UCSD-AML1 (cell line): ENCODE measurements around the gene DNAJC15.
"Not testable (repeated sequence)": the region's sequence is repeated elsewhere in the genome, so short reads cannot be mapped to it uniquely, and the experiment has no call there.

Source experiments
- DNase-seq: peaks from one replicate; lab custom pipeline; 2025; ENCODE audit not compliant: unreplicated experiment; lab: John Stamatoyannopoulos, UW

Gene DNAJC15

DNA sequence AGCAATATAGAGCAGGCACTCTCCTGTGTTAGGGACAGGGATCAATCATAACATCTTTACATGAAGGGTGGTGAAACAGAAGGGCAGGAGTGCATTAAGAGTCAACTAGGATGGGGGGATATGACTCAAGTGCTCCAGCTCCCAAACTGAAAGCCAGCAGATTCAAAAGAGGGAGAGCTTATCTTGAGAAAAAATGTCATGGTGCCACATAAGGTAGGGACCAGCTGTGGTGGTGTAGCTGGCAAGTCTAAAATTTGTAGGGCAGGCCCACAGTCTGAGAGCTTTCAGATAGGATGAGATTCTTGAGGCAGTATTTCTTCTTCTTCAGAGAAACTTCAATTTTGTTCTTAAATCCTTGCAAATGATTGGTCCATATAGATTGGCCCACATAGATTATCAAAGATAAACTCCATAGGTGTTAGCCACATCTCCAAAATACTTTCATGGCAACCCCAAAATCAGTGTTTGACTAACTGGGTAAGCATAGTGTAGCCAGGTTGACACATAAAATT is 19.1 kb downstream of the DNAJC15 start:
- no peak for DNase-seq

DNA sequence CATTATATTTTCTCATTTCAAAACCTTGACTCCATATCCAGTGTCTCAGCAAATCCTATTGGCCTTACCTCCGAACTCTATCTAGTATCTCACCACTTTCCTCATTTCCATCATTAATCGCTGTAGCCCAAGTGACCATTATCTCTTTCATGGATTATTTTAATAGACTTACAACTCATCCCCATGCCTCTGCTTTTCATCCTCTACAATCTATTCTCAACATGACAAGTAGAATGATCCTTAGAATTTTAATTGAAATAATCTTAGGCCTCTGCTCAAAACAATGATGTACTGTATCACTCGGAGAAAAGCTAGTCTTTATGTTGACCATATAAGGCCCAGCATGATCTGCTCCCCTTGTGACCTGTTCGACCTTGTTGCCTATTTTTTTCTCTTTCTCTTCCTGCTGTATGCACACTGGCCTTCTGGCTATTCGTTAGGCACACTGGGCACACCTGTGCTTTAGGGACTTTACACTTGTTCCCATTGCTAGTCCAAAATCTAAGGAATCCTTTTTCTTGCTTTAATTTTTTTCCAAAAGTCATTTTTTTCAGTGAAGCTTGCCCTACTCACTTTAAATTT is 21.4 kb downstream of the DNAJC15 start:
- DNase-seq: no peak

- DNase-seq: not testable (repeated sequence)
Measured at GRCh38 chr13:43045302-43045773, 22.0 kb downstream of the DNAJC15 start.

DNA sequence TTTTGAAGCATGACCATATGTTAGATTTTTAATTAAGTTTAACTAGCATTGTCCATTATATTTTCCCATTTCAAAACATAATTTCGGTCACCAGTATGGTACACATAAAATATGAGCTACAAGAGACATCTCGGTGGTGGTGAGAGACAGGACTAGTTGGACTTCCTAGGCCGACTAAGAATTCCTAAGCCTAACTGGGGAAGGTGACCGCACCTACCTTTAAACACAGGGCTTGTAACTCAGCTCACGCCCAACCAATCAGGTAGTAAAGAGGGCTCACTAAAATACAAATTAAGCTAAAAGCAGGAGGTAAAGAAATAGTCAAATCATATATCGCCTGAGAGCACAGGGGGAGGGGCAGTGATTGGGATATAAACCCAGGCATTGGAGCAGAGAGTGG is 22.9 kb downstream of the DNAJC15 start:
- DNase-seq: no peak

DNA sequence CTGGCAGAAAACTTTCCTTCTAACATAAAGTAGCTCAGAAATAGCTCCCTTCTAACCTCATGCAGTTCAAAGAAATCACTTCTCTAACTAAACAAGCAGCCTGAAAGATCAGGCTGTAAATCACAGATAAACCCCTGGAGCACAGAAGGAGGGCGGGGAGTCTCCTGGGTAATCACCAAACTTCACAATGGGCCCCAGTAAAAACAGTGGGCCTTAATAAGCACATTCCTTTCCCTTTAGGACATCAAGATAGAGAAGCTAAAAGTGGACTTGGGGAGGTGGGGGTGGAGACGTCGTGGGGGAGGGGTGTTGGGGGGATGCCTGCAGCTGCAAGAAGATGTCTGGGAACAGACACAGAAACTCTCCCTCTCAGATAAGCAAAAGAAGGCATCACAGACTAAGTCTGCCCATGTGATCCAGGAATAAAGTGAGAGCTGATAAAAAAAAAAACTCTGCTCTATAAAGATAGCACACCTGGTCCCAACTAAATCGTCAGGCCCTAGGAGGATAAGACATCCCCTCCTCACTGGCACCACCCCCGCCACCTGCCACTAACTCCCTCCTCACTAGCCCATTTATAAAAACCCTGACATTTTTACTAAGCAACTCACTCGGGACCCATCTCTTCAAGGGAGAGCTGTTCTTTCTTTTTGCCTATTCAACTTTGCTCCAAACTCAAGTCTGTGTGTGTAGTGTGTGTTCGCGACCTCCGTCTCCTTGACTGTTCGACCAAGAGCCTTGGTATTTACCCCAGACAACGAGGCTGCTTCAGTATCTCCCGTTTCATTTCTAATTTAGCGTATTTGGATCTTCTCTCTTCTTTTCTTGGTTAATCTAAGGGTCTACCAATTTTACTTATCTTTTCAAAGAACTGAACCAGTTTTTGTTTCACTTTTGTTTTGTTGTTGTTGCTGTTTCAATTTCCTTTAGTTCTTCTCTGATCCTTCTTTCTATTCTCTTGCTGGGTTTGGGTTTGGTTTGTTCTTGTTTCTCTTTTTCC is 31.7 kb downstream of the DNAJC15 start:
- DNase-seq: no peak

DNA sequence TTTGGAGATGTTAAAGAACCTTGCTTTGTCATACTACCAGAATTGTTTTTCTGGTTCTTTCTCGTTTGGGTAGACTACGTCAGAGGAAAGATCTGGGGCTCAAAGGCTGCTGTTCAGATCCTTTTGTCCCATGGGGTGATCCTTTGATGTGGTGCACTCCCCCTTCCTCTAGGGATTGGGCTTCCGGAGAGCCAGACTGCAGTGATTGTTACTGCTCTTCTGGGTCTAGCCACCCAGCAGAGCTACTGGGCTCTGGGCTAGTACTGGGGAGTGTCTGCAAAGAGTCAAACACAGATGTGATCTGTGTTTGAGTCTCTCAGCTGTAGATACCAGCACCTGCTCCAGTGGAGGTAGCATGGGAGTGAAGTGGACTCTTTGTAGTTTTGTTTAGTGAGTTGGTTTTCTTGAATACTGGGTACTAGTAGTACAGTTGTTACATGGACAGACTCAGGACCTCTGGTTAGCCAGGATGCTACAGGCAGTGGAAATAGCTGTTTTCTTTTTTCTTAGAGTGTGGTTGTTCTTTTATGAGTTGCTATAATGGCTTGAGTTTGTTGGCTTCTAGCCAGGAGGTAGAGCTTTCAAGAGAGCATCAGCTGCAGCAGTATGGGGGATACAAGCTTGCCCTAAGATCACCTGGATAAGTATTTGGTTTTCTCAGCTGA is 34.4 kb downstream of the DNAJC15 start:
- DNase-seq: no peak

- DNase-seq: no peak
Measured at GRCh38 chr13:43058318-43058674, 34.9 kb downstream of the DNAJC15 start.

GRCh38 chr13:43058831-43059230 is 35.4 kb downstream of the DNAJC15 start:
- no peak for DNase-seq

DNA sequence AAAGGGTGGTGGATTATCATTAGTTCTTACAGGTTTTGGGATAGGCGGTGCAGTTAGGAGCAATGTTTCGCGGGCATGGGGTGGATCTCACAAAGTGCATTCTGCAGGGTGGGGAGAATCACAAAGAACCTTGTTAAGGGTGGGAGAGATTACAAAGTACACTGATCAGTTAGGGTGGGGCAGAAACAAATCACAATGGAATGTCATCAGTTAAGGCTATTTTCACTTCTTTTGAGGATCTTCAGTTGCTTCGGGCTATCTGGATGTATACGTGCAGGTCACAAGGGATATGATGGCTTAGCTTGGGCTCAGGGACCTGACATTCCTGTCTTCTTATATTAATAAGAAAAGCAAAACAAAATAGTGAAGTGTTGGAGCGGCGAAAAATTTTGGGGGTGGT is 36.4 kb downstream of the DNAJC15 start:
- not testable (repeated sequence) for DNase-seq

DNA sequence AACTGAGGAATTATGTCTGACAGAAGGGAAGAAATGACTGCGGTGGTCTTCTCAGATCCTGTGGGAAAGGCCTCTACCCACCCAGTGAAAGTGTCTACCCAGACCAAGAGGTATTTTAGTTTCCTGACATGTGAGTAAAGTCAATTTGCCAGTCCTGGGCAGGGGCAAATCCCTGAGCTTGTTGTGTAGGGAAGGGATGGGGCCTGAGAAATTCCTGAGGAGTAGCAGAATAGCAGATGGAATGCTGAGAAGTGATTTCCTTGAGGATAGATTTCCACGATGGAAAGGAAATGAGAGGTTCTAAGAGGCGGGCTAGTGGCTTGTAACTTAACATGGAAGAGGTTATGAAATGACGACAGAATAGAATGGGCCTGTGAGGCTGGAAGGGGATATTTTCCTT is 37.4 kb downstream of the DNAJC15 start:
- DNase-seq: not testable (repeated sequence)

GRCh38 chr13:43061496-43062280 is 38.3 kb downstream of the DNAJC15 start:
- DNase-seq: no peak

DNA sequence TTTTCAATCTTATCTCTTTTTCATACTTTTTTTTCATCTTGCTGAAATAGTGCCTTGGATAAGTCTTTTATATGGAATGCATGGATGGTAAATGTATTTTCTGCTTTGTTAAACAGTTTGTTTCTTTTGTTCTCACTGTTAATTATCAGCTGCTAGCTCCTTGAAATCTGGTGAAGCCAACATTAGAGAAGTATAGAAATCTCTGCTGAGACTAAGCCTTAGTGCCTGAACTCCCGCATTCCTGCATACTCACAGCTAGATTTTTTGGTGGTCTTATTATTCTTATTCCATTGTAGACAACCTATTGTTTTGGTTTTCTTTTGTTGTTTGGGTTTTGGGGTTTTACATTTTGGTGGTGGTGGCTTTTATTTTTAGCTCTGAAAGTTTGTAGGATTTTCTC is 48.4 kb downstream of the DNAJC15 start:
- DNase-seq: no peak

DNA sequence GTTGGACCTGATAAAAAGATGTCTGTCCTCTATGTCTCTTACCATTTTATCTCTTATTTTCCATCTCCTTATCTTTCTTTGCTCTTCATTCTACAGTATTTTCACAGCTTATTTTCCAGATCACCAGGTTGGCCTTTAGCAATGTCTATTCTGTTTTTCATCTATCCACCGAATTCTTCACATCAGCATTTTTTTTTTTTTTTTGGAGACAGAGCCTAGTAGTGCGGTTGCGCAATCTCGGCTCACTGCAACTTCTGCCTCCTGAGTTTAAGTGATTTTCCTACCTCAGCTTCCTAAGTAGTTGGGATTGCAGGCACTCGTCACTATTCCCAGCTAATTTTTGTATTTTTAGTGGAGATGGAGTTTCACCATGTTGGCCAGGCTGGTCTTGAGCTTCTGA is 49.0 kb downstream of the DNAJC15 start:
- no peak for DNase-seq

DNA sequence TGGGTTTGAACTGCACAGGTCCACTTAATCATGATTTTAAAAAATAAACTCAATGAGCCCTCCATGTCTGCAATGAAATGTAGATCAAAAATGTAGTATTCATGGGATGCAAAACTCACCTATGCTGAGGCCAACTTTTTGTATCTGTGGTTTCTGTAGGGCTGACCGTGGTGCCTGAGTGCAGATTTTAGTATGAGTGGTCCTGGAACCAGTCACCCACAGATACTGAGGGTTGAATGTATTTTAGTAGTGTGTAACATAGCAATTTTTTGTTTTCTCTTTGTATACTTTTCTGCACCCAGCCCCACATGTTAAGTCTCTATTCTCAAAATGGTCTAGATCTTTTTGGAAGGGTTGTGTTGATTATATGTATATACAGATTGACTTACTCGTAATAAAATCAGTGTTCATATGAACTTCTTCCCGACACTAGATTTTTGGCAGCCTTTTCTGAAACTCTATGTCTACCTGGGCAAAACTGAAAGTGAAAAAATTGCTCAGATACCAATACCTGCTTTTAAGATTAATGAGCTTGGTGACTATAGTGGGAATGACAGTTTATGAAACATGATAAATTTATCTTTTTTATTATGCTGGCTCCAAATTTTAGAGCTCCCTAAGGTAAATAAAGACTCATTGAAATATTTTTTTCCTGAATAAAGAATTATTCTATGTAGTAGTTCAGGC is 51.6 kb downstream of the DNAJC15 start:
- DNase-seq: no peak

DNA sequence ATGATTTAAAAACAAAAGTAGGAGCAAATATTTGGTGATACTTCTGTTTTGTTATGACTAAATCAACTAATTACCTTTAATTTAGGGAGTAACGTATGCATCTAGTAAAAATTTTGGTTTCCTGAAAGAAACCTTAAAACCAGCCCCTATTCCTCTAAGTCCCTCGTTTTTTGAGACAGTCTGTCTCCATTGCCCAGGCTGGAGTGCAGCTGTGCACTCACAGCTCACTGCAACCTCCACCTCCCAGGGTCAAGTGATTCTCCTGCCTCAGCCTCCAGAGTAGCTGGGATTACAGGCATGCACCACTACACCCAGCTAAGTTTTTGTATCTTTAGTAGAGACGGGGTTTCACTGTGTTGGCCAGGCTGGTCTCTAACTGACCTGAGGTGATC is 52.1 kb downstream of the DNAJC15 start:
- not testable (repeated sequence) for DNase-seq

DNA sequence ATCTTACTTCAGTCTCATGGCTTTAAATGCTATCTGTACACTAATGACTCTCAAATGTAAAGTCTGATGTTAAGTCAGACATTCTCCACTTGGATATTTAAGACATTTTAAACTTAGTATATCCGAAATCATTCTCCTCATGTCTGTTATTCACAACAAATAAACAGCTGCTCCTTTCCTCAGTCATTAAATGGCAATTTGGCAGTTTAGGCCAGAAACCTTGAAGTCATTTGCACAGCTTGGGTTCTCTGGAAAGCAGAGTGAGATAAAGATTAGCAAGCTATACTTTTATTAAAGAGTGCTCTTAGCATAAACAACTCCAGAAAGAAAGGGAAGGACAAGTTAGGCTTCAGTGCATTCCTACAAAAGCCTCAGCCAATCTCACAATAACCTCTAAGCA is 53.7 kb downstream of the DNAJC15 start:
- DNase-seq: no peak

DNA sequence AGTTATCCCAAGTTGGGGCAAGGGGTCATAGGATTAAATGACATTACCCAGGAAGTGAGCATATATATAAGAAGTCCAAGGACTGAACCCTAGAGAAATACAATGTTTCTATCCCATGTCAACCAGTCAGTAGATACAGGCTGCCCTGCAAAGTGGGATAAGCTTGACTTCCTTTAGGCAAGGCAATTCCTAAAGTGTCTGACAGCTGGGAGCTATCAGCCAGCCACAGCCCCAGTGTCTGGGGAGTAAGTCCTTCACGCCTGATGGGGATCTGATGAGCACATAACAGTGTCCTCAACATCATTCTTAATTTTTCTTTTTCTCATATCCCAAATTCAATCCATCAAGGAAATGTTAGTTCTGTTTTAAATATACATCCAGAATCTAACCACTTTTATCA is 54.1 kb downstream of the DNAJC15 start:
- no peak for DNase-seq

DNA sequence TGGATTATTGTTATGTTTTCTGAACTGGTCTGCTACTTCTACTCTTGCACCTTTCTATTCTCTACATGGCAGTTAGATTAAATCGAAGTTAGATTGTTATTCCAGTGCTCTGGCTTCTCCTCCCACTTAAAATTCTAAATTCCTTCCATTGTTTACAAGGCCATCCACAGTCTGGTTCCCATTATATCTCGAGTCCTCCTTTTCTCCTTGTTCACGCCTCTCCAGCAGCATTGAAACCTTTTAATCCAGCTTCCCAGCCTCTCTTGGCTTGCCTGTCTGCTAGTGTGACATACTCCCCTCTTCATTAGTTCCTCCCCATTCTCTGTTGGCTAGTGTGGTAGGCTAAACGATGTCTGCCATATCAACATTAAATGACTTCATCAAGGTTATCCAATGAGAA is 54.5 kb downstream of the DNAJC15 start:
- no peak for DNase-seq

GRCh38 chr13:43078399-43078798 is 55.0 kb downstream of the DNAJC15 start:
- DNase-seq: no peak

DNA sequence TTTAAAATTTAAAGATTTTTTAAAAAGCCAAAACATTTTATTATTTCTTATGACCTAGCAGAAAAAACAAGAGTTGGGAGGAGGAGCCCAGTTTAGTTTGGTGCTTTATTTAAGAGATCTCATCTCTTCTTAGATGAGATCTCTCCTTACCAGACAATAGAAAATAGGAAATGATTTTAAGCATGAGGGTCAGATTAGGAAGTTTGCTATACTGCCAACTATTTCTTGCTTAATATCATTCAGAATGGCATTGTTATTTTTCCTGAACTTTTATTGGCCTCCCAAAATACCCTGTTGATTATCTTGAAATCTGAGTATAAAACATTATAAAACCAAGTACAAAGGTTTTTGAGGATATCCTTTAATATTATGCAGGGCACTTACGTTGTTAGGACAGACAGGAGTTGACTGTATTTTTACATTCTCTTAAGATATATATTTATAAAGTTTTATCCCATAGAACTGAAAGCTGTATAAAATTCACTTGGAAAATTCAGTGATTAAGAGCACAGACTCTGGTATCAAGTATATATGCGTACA is 56.1 kb downstream of the DNAJC15 start:
- DNase-seq: no peak
